Transverse colon (tissue), 3 donors: ENCODE measurements around the gene DENND1A.

Experiments used
- CTCF ChIP-seq, 5 experiments: fragments of 200-600 bp in 3 of 5; fragments of 450-650 bp in 2 of 5; sonication (generic) in 3 of 5; IDR thresholded peaks; 1 replicate in 2 of 5; 2 replicates in 3 of 5; pipeline ENCODE4 v1.5.1; 2016 to 2017; ENCODE audit warnings: antibody characterized with exemption in 5 of 5, inconsistent platforms in 3 of 5, mild to moderate bottlenecking in 2 of 5, moderate library complexity in 1 of 5
- POLR2A ChIP-seq: fragments of 450-650 bp; IDR thresholded peaks from one replicate; pipeline ENCODE4 v1.6.1; 2016; ENCODE audit warnings: antibody characterized with exemption, mild to moderate bottlenecking, moderate library complexity

DNA sequence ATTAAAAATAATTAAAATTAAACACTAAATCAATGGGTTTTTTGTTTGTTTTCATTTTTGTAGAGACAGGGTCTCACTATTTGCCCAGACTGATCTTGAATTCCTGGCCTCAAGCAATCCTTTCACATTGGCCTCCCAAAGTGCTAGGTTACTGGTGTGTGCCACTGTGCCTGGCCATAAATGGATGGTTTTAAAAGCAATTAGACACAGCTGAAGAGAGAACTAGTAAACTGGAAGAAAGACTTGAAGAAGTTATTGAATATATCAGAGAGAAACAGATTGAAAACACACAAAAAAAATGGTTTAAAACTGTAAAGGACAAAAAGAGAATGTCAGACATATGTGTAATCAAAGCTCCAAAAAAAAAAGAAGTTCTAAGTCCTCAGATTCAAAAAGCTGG is 83.0 kb downstream of the DENND1A start:
- no peak for TF ChIP-seq POLR2A
- no peak for TF ChIP-seq CTCF (IDR thresholded peaks at IDR 0.05)
